ENCODE measurements around the gene COL4A1. TPM values are rescaled to one million over a fixed set of nuclear protein-coding genes. Genes with fewer than 3 reads are reported as not detected.

The COL4A1 gene
- total and polyA plus RNA-seq, 2 of the 13 experiments (the other 11 are each of a cell fraction or from before 2014, with no cell fraction given), result not detected

DNA sequence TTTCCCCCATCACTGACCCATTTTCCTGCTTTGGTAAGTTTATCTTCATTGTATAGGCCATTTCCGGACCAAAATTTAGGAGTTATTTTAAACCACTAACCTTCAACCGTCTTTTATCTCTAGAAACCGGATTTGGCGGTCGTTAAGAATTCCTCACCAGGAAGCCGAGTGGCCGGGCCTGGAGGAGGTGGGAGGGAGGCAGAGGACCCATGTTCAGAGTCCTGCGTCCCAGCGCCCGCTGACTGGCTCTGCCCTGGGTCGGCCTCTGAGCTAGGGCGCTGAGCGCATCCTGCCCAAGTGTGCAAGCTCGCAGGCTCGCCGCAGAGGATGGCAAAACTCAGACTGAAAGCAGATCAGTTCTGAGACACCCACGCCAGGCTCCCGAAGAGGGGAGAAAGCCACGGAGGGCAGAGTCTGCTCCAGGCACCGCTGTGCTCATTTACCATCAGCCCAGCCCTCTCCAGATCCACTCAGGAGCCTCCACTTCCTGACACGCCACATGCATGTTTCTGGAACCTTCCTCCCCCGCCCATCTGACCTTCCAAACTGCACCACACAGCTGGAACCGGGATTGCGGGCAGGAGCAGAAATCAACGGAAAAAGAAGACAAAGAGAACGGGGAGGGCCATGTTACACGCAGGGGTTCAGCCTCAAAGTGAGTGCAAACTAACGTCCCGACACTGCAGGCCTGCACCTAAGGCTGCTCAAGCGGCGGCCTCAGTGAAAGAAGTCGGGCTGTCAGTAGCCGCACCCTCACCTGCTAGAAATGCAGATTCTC lies 8.3 kb downstream of the COL4A1 start:
- FAIRE-seq (no peak), ATAC-seq (no peak), DNase-seq (ENCODE audit: low spot score) (no peak)
- Histone ChIP-seq H3K79me2 (ENCODE audit: insufficient read depth, low read length) (no peaks in the 10 kb centered on the region), H3K36me3 (replicated peaks in 1 of 2; ENCODE audit: control insufficient read depth in 1 of 2, insufficient read depth in 2 of 2, low read length in 2 of 2) (no peaks in the 10 kb centered on the region), H3K27ac (ENCODE audit: extremely low read length, insufficient read depth, low read length) (no peak overlapping the region), H3K9me3 (ENCODE audit: low read length) (no peaks in the 10 kb centered on the region), H3K4me1 (ENCODE audit: insufficient read depth, low read length) (no peaks in the 10 kb centered on the region), H2AFZ (ENCODE audit: low read length) (no peak overlapping the region), H3K27me3 (ENCODE audit: control insufficient read depth in 1 of 2, insufficient read depth in 2 of 2, low read length in 2 of 2) (peaks cover 6 to 40% of the 10 kb centered on the region in 2 experiments), H4K20me1 (ENCODE audit: insufficient read depth, low read length) (no peaks in the 10 kb centered on the region), H3K9ac (ENCODE audit: insufficient read depth, low read depth, low read length) (no peak overlapping the region), H3K4me3 (replicated peaks in 1 of 3; ENCODE audit: insufficient read depth in 1 of 3, low read depth in 2 of 3, low read length in 3 of 3) (no peak overlapping the region), H3K4me2 (ENCODE audit: low read depth, low read length) (no peak overlapping the region)
- POLR2A ChIA-PET, result no interaction called here
- CTCF ChIA-PET (ENCODE audit: low intra/inter-chr PET ratio, low total read pairs), result no interaction called here
- intact Hi-C loops (cut with micrococcal nuclease; ENCODE audit: unreplicated experiment), result no loop called here
- in situ Hi-C loops (cut with HindIII; ENCODE audit: extremely low pct_ligation_motif_present, low pct_unique_long_range_greater_than_20kb), result no loop called here
- TF ChIP-seq RXRB (CRISPR knock-in tag; IDR thresholded peaks at IDR 0.05; ENCODE audit: borderline replicate concordance), result no peak
- no peak for TF ChIP-seq ELF1 (CRISPR knock-in tag; IDR thresholded peaks at IDR 0.05)
- no peak for TF ChIP-seq ZBTB38 (CRISPR knock-in tag; IDR thresholded peaks at IDR 0.05)
- TF ChIP-seq FOSL2 (CRISPR knock-in tag; IDR thresholded peaks at IDR 0.05), result no peak
- no peak for TF ChIP-seq ZNF883 (CRISPR knock-in tag; IDR thresholded peaks at IDR 0.05; ENCODE audit: not compliant biosample characterization)
- no peak for TF ChIP-seq GLI4 (CRISPR knock-in tag; IDR thresholded peaks at IDR 0.05; ENCODE audit: borderline replicate concordance)
- TF ChIP-seq SMAD3 (CRISPR knock-in tag; IDR thresholded peaks at IDR 0.05), result no peak
- TF ChIP-seq ZNF333 (CRISPR knock-in tag; IDR thresholded peaks at IDR 0.05; ENCODE audit: borderline replicate concordance), result no peak
- TF ChIP-seq SOX13 (IDR thresholded peaks at IDR 0.05), result no peak
- no peak for TF ChIP-seq SOX13 (CRISPR knock-in tag; conservative IDR thresholded peaks at IDR 0.05 in 1 of 2, IDR thresholded peaks at IDR 0.05 in 1 of 2)
- no peak for TF ChIP-seq MIER2 (CRISPR knock-in tag; IDR thresholded peaks at IDR 0.05)
- TF ChIP-seq DNMT3B (CRISPR knock-in tag; conservative IDR thresholded peaks at IDR 0.05), result no peak
- TF ChIP-seq ZNF547 (CRISPR knock-in tag; IDR thresholded peaks at IDR 0.05), result no peak
- no peak for TF ChIP-seq SMYD3 (CRISPR knock-in tag; IDR thresholded peaks at IDR 0.05)
- TF ChIP-seq, protein P1, sequence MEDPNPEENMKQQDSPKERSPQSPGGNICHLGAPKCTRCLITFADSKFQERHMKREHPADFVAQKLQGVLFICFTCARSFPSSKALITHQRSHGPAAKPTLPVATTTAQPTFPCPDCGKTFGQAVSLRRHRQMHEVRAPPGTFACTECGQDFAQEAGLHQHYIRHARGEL (CRISPR knock-in tag; IDR thresholded peaks at IDR 0.05), result no peak
- TF ChIP-seq PHF21A (CRISPR knock-in tag; IDR thresholded peaks at IDR 0.05), result no peak
- BruUV-seq (replicated peaks), result no TSS peak
- WGBS (ENCODE audit: low lambda C conversion rate), result 22% methylated on average over 22 of the region's 33 CpGs
